BLaER1 (cell line): Measurements from ENCODE around the gene S1PR1.
A peak's percentile ranks its signal among the peaks of the same experiment; 100 is the strongest.
"Not testable (repeated sequence)": the region's sequence is repeated elsewhere in the genome, so short reads cannot be mapped to it uniquely, and the experiment has no call there.

Source experiments
- H3K27ac ChIP-seq: shearing (Covaris generic); formaldehyde crosslinking; 2 replicates; pipeline ENCODE4 v1.8.1; 2022
- H3K27me3 ChIP-seq: shearing (Covaris generic); formaldehyde crosslinking; 2 replicates; pipeline ENCODE4 v1.8.1; 2022
- H3K36me3 ChIP-seq: shearing (Covaris generic); formaldehyde crosslinking; 2 replicates; pipeline ENCODE4 v1.8.1; 2022
- H3K4me1 ChIP-seq: shearing (Covaris generic); formaldehyde crosslinking; 2 replicates; pipeline ENCODE4 v1.8.1; 2022
- H3K4me2 ChIP-seq: shearing (Covaris generic); formaldehyde crosslinking; 2 replicates; pipeline ENCODE4 v1.8.1; 2022
- H3K4me3 ChIP-seq: shearing (Covaris generic); formaldehyde crosslinking; 2 replicates; pipeline ENCODE4 v1.8.1; 2022
- H3K9ac ChIP-seq: shearing (Covaris generic); formaldehyde crosslinking; 2 replicates; pipeline ENCODE4 v1.8.1; 2022
- H3K9me3 ChIP-seq: shearing (Covaris generic); formaldehyde crosslinking; 2 replicates; pipeline ENCODE4 v1.8.1; 2022
- H4K20me1 ChIP-seq: shearing (Covaris generic); formaldehyde crosslinking; 2 replicates; pipeline ENCODE4 v1.8.1; 2022
- Cebpa-rat ChIP-seq: shearing (Covaris generic); IDR thresholded peaks from 2 replicates; pipeline ENCODE4 v1.8.1; 2022

S1PR1 gene

DNA sequence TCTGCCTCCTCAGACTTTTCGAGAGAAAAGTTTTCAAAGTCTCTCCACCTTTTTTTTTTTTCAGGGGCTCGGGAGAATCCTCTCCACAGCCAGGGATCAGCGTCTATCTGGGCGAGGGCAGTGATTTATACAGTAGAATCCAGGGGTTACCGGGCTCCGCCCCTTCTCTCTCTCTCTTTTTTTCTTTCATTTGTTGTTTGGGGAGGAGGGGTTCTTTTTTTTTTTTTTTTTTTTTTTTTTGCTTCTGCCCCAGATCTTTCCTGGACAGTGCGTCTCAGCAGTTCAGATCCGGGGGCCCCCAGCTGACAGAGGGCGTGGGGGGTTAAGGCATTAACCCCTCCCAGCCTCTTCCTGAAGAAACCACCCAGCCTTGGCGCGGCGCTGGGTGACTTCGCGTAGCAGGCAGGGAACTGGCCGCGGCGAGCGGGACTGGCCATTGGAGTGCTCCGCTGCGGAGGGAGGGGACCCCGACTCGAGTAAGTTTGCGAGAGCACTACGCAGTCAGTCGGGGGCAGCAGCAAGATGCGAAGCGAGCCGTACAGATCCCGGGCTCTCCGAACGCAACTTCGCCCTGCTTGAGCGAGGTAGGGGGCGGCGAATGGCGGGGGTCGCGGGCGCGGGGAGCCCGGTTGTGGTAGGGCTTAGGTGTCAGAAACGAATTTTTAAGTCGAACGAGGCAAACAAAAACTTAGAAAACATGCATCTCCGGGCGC is at the start of gene S1PR1:
S1PR1 (plus strand) TSS at position 504 of the 713 bp plus-strand sequence. CDS start 1,966 bp downstream, outside the sequence.
- peak within 1 kb of the TSS; percentile 95 for H3K4me2 ChIP-seq
- peaks cover 14% of the 10 kb centered on the region for H3K36me3 ChIP-seq
- H3K4me3 ChIP-seq = peak within 1 kb of the TSS; percentile 78
- no peak for TF ChIP-seq Cebpa-rat
- H3K4me1 ChIP-seq = peaks cover 43% of the 10 kb centered on the region
- 0 out of 2 replicates have a peak, but pooled peaks cover 12% of the 10 kb centered on the region for H4K20me1 ChIP-seq
- H3K27me3 ChIP-seq = peaks cover 35% of the 10 kb centered on the region
- H3K9me3 ChIP-seq = no peaks in the 10 kb centered on the region
- H3K27ac ChIP-seq = peak within 1 kb of the TSS; percentile 42
- peak within 1 kb of the TSS; percentile 79 for H3K9ac ChIP-seq

DNA sequence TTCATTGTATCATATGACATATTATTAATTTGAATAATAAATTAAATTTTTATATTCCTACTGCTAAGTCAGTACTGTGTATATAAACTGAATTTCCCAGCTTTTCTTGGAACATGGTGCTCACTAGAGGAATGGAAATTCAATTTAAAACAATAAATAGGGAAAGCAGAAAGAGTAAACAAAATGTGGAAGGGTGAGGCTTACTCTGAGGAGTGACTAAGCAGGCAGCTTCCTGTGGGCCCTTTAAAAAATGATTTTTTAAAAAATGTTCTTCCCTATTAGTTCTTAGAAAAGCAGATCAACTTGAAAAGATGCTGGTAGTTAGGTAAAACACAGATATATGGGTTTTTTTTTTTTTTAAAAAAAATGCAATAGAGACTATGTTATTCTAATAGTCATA is 49.5 kb upstream of the S1PR1 start:
- Histone ChIP-seq H3K27me3 (no peaks in the 10 kb centered on the region), H3K36me3 (no peaks in the 10 kb centered on the region), H3K4me3 (no peak overlapping the region), H3K27ac (no peak overlapping the region), H3K4me2 (no peak overlapping the region), H3K9ac (no peak overlapping the region), H3K9me3 (no peaks in the 10 kb centered on the region), H4K20me1 (no peaks in the 10 kb centered on the region), H3K4me1 (no peaks in the 10 kb centered on the region)
- TF ChIP-seq Cebpa-rat = no peak

DNA sequence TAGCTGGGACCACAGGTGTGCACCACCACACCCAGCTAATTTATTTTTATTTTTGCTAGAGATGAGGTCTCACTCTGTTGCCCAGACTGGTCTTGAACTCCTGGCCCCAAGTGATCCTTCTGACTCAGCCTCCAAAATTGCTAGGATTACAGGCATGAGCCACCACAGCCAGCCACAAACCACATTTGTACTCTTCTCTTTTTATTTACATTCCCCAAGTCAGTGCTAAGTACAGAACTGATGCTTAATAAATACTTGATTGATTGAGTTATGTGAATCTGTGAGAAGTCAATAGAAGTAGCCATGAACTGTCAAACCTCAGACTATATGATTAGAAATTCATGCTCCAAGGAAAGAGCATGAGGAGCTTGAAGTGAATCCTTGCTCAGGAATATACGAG is 48.5 kb upstream of the S1PR1 start:
- no peaks in the 10 kb centered on the region for H3K9me3 ChIP-seq
- H3K27ac ChIP-seq = no peak overlapping the region
- H4K20me1 ChIP-seq = no peaks in the 10 kb centered on the region
- no peaks in the 10 kb centered on the region for H3K27me3 ChIP-seq
- H3K4me1 ChIP-seq = no peaks in the 10 kb centered on the region
- H3K9ac ChIP-seq = no peak overlapping the region
- H3K4me2 ChIP-seq = no peak overlapping the region
- H3K36me3 ChIP-seq = no peaks in the 10 kb centered on the region
- no peak overlapping the region for H3K4me3 ChIP-seq
- TF ChIP-seq Cebpa-rat = no peak

DNA sequence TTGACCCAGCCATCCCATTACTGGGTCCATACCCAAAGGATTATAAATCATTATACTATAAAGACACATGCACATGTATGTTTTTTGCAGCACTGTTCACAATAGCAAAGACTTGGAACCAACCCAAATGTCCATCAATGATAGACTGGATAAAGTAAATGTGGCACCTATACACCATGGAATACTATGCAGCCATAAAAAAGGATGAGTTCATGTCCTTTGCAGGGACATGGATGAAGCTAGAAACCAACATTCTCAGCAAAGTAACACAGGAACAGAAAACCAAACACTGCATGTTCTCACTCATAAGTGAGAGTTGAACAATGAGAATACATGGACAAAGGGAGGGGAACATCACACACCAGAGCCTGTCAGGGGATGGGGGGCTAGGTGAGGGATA is 47.9 kb upstream of the S1PR1 start:
- not testable (repeated sequence) for H3K27me3 ChIP-seq, H3K4me1 ChIP-seq

DNA sequence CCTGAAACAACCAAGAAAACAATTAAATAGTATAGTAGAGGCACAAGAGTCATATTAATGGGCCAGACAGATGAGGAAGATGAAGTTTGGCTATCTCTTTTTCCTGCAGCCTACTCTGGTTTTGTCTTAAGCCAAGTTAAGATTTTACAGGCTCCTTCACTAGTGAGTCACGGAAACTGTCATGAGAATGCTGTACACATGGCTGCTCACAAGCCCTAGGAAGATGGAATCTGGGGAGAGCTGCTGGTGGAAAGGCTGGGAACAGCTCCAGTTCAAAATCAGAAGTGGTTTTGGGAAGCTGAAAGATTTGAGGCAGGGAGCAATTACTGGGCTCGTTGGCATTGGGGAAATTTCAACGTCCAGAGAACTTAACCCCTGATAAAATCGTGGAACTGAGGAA is 46.4 kb upstream of the S1PR1 start:
- Histone ChIP-seq H3K4me3 (no peak overlapping the region), H3K9me3 (no peaks in the 10 kb centered on the region), H3K27me3 (no peaks in the 10 kb centered on the region), H3K27ac (no peak overlapping the region), H3K36me3 (no peaks in the 10 kb centered on the region), H3K9ac (no peak overlapping the region), H4K20me1 (no peaks in the 10 kb centered on the region), H3K4me1 (no peaks in the 10 kb centered on the region), H3K4me2 (no peak overlapping the region)
- no peak for TF ChIP-seq Cebpa-rat

More for the DNA sequence above, 47.9 kb upstream of the S1PR1 start:
- H3K4me2 ChIP-seq, H3K36me3 ChIP-seq, H4K20me1 ChIP-seq, H3K4me3 ChIP-seq, H3K27ac ChIP-seq, H3K9ac ChIP-seq, H3K9me3 ChIP-seq: not testable (repeated sequence)

DNA sequence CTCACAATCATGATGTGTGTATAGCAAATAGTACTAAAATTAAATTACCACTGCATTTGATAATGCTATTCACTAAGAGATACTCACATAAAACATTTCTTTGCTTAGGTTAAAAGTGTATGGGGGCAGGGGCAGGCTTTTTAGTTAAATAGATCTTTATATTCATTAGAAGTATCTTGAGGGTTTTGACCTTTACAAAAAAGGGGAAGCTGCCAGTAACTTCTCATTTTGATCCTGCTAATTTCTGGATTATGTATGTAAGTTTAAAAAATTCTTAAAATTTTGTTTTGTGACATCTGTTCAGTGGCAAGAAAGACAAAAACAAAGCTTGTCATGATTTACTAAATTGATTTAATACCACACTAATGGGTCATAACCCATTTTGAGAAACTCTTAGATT is 45.8 kb upstream of the S1PR1 start:
- no peak for TF ChIP-seq Cebpa-rat
- H3K27me3 ChIP-seq = no peaks in the 10 kb centered on the region
- no peaks in the 10 kb centered on the region for H3K36me3 ChIP-seq

DNA sequence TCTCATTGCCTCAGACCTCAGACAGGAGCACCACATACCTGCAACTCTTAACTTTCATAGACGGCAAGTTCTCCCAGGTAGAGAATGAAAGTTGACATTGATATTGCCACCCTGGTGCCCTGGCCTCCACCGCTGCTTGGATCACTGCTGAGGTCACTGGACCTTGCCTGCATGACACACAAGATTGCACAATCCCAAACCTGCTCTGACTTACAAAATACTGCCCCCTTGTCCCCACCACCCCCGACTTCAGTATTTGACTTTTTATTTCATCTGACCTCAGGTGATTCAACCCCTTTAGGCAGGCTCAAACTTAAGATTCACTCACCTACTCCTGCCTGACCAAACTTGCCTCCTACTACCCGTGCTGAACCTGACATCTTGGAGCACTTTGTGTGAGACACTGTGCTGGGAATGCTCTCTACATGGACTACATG is 43.1 kb upstream of the S1PR1 start:
- H3K4me2 ChIP-seq = no peak overlapping the region
- no peaks in the 10 kb centered on the region for H4K20me1 ChIP-seq

More for the DNA sequence above, 45.8 kb upstream of the S1PR1 start:
- no peaks in the 10 kb centered on the region for H4K20me1 ChIP-seq
- H3K4me1 ChIP-seq = no peaks in the 10 kb centered on the region
- no peak overlapping the region for H3K4me2 ChIP-seq
- H3K9ac ChIP-seq = no peak overlapping the region
- H3K4me3 ChIP-seq = no peak overlapping the region
- H3K27ac ChIP-seq = no peak overlapping the region
- H3K9me3 ChIP-seq = no peaks in the 10 kb centered on the region

DNA sequence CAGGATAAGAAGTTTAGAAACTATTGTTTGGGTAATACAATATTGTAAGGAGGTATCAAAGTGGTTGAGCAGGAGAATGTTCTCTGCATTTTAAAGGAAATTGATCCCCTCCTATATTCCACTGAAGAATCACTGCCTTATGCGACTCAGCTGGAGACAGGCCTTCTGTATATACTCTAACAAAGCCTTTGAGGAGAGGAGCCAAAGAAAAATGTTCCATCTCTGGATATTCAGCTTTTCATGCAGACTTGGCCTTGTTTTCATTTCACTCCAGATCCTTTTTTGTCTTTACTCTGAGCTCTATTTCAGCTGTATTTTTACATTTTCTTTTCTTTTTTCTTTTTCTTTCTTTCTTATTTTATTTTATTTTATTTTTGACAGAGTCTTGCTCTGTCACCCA is 42.1 kb upstream of the S1PR1 start:
- Histone ChIP-seq H3K27me3 (no peaks in the 10 kb centered on the region), H3K4me1 (peaks cover 11% of the 10 kb centered on the region), H3K9ac (no peak overlapping the region), H4K20me1 (no peaks in the 10 kb centered on the region), H3K4me2 (no peak overlapping the region), H3K9me3 (no peaks in the 10 kb centered on the region), H3K4me3 (no peak overlapping the region), H3K36me3 (no peaks in the 10 kb centered on the region), H3K27ac (no peak overlapping the region)
- no peak for TF ChIP-seq Cebpa-rat

More for the DNA sequence above, 43.1 kb upstream of the S1PR1 start:
- H3K4me1 ChIP-seq = peaks cover 3% of the 10 kb centered on the region
- H3K27ac ChIP-seq = no peak overlapping the region
- no peak overlapping the region for H3K4me3 ChIP-seq
- no peaks in the 10 kb centered on the region for H3K9me3 ChIP-seq
- H3K27me3 ChIP-seq = no peaks in the 10 kb centered on the region
- H3K9ac ChIP-seq = no peak overlapping the region
- 0 out of 2 replicates have a peak, but pooled peaks have one; percentile 37 for TF ChIP-seq Cebpa-rat
- H3K36me3 ChIP-seq = no peaks in the 10 kb centered on the region

DNA sequence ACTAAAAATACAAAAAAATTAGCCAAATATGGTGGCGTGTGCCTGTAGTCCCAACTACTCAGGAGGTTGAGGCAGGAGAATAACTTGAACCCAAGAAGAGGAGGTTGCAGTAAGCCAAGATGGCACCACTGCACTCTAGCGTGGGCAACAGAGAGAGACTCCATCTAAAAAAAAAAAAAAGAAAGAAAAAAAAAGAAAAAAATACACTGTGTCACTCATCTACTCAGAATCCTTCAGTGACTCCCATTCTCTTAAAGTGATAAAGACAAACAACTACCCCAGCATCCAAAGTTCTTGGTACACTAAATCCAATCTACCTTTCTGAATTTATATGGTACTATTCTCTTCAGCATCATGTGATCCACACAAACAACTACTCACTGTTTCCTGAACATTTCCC is 40.2 kb upstream of the S1PR1 start:
- H4K20me1 ChIP-seq = no peaks in the 10 kb centered on the region
- no peak overlapping the region for H3K9ac ChIP-seq
- no peak for TF ChIP-seq Cebpa-rat
- H3K4me3 ChIP-seq = no peak overlapping the region
- no peaks in the 10 kb centered on the region for H3K36me3 ChIP-seq
- H3K9me3 ChIP-seq = no peaks in the 10 kb centered on the region
- H3K4me2 ChIP-seq = no peak overlapping the region
- no peaks in the 10 kb centered on the region for H3K27me3 ChIP-seq
- no peak overlapping the region for H3K27ac ChIP-seq
- peaks cover 11% of the 10 kb centered on the region for H3K4me1 ChIP-seq

DNA sequence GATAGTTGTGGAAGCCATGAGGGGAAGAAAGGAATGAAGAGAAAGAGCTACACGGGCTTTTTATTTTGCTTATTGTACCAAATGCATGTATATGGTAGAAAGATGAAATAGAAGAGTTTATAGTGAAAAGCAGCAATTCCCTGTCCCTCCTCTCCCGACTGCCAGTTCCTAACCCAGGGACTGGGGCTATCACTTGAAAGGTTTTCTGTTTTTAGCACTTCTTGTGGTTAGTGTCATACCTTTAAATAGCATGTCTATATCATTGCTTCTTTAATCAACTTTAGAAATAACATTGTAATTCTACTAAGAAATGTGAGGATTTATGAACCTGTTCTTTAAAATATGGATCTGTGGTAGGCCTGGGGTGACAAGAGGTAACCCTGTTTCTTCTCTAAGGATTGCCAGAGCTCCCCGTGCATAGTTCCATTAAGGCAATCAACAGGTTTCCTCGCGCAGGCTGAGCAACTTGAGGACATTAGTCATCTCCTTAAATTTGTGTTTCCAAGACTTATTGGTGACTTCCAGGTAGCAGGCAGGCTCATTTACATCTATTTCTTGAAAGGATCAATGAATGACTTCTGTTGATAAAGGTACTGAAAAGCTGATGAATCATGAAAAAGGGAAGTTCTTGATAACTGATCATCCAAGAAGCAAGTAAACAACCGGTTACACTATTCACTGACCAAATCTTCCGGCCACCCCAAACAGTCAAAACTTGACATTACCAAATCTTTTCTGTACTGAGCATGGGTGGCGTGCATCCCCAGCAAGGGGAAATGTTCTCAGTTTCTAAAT is 37.8 kb upstream of the S1PR1 start:
- Histone ChIP-seq H3K27me3 (no peaks in the 10 kb centered on the region), H3K27ac (no peak overlapping the region)

More for the DNA sequence above, 37.8 kb upstream of the S1PR1 start:
- Histone ChIP-seq H3K4me3 (no peak overlapping the region), H3K36me3 (no peaks in the 10 kb centered on the region), H3K4me2 (peak overlapping the region; percentile 43), H3K4me1 (peaks cover 11% of the 10 kb centered on the region), H3K9me3 (no peaks in the 10 kb centered on the region), H4K20me1 (no peaks in the 10 kb centered on the region), H3K9ac (no peak overlapping the region)
- TF ChIP-seq Cebpa-rat = no peak
